Measurements from ENCODE around the gene DCDC2C.

DNA sequence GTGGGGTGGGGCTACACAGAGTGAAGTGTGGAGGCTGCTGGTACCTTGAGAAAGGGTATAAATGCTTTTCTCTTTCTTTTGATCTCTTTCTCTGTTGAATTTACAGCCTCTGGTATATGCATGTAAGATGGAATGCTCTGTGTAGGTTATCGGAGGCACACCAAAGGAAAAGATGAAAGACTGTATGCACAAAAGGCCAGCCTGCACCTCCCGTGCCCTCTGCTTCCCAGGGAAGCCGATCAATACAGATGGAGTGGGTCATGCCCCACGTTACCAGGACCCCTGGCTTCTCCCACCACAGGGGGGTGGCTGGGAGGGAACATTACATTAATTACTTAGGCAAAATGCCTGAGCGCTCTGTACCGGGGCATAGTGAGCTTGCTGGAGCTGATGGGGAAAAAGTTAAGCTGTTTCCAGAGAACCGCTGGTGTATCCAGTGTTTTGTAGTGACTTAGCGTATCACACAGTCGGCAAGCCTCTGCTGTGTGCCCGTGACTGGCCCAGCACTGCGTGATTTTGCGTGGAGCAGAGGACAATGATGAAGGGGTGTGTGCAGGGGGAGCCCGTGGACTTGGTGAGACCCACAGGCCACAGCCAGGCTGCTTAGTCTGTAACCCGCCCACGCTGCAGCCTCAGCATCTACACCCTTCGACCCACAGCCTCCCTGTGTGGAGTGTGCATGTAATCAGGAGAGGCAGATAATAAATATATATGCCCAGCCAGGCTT, 37.3 kb upstream of the DCDC2C start:
- TF ChIP-seq, protein P1, sequence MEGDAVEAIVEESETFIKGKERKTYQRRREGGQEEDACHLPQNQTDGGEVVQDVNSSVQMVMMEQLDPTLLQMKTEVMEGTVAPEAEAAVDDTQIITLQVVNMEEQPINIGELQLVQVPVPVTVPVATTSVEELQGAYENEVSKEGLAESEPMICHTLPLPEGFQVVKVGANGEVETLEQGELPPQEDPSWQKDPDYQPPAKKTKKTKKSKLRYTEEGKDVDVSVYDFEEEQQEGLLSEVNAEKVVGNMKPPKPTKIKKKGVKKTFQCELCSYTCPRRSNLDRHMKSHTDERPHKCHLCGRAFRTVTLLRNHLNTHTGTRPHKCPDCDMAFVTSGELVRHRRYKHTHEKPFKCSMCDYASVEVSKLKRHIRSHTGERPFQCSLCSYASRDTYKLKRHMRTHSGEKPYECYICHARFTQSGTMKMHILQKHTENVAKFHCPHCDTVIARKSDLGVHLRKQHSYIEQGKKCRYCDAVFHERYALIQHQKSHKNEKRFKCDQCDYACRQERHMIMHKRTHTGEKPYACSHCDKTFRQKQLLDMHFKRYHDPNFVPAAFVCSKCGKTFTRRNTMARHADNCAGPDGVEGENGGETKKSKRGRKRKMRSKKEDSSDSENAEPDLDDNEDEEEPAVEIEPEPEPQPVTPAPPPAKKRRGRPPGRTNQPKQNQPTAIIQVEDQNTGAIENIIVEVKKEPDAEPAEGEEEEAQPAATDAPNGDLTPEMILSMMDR (IDR thresholded peaks at IDR 0.05), result no peak
- TF ChIP-seq POLR2A (IDR thresholded peaks at IDR 0.05), result no peak

Measured in thyroid gland (tissue), 4 donors.